ENCODE data around the gene FBXO5. TPM values are rescaled to one million over a fixed set of nuclear protein-coding genes. Genes with fewer than 3 reads are reported as not detected.

The FBXO5 gene
- total and polyA plus RNA-seq, 9 of the 15 experiments (the other 6 are each of a cell fraction or from before 2014, with no cell fraction given) = 17.8 to 89.3 (median 62.9) TPM

- TF ChIP-seq TOE1 (IDR thresholded peaks at IDR 0.05; ENCODE audit: borderline replicate concordance) (peak; percentile 40; the same call in 1 of the 2 replicates), TOE1 (CRISPR knock-in tag; IDR thresholded peaks at IDR 0.05; ENCODE audit: borderline replicate concordance, low read depth) (no peak), BACH1 (tag; IDR thresholded peaks at IDR 0.05) (no peak), SMARCE1 (IDR thresholded peaks at IDR 0.05) (peak; percentile 71), SUPT5H (IDR thresholded peaks at IDR 0.05) (peak; percentile 90), HMBOX1 (IDR thresholded peaks at IDR 0.05) (peak; percentile 29; the same call in 1 of the 2 replicates), POLR2B (IDR thresholded peaks at IDR 0.05; ENCODE audit: low read depth, partially characterized antibody) (peak; percentile 80), CBFA2T3 (IDR thresholded peaks at IDR 0.05) (0 out of 2 replicates have a peak, but pooled peaks have one; percentile 15), THRAP3 (IDR thresholded peaks at IDR 0.05; ENCODE audit: borderline replicate concordance) (0 out of 2 replicates have a peak, but pooled peaks have one; percentile 25), CREB1 (IDR thresholded peaks at IDR 0.05) (peak; percentile 48; the same call in 1 of the 2 replicates), CREB1 (CRISPR knock-in tag; IDR thresholded peaks at IDR 0.05) (no peak), TBL1XR1 (IDR thresholded peaks at IDR 0.05; ENCODE audit: low read length in 2 of 2) (0 out of 4 replicates have a peak, but pooled peaks have one; percentile 24 to 35), ZNF695 (CRISPR knock-in tag; IDR thresholded peaks at IDR 0.05) (no peak), RBM14 (IDR thresholded peaks at IDR 0.05; ENCODE audit: borderline replicate concordance, insufficient read depth, low read depth, low read length) (no peak), CBFA2T2 (conservative IDR thresholded peaks at IDR 0.05) (no peak), TEAD1 (CRISPR knock-in tag; IDR thresholded peaks at IDR 0.05) (no peak), GTF2E2 (tag; IDR thresholded peaks at IDR 0.05) (0 out of 2 replicates have a peak, but pooled peaks have one; percentile 86), POLR2H (tag; IDR thresholded peaks at IDR 0.05; ENCODE audit: low read depth) (peak; percentile 84), TFAM (CRISPR knock-in tag; conservative IDR thresholded peaks at IDR 0.05) (no peak)
- TF ChIP-seq, protein P1, sequence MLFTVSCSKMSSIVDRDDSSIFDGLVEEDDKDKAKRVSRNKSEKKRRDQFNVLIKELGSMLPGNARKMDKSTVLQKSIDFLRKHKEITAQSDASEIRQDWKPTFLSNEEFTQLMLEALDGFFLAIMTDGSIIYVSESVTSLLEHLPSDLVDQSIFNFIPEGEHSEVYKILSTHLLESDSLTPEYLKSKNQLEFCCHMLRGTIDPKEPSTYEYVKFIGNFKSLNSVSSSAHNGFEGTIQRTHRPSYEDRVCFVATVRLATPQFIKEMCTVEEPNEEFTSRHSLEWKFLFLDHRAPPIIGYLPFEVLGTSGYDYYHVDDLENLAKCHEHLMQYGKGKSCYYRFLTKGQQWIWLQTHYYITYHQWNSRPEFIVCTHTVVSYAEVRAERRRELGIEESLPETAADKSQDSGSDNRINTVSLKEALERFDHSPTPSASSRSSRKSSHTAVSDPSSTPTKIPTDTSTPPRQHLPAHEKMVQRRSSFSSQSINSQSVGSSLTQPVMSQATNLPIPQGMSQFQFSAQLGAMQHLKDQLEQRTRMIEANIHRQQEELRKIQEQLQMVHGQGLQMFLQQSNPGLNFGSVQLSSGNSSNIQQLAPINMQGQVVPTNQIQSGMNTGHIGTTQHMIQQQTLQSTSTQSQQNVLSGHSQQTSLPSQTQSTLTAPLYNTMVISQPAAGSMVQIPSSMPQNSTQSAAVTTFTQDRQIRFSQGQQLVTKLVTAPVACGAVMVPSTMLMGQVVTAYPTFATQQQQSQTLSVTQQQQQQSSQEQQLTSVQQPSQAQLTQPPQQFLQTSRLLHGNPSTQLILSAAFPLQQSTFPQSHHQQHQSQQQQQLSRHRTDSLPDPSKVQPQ (CRISPR knock-in tag; IDR thresholded peaks at IDR 0.05; ENCODE audit: borderline replicate concordance) = no peak
- TF ChIP-seq, protein P2, sequence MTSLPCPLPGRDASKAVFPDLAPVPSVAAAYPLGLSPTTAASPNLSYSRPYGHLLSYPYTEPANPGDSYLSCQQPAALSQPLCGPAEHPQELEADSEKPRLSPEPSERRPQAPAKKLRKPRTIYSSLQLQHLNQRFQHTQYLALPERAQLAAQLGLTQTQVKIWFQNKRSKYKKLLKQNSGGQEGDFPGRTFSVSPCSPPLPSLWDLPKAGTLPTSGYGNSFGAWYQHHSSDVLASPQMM (CRISPR knock-in tag; IDR thresholded peaks at IDR 0.05) = no peak
Measured at GRCh38 chr6:152983637-152984512, 1.0 kb upstream of the FBXO5 start (continued).
